ENCODE results near the gene FSIP2. TPM values are rescaled to one million over a fixed set of nuclear protein-coding genes. Genes with fewer than 3 reads are reported as not detected.

Gene FSIP2
- total RNA-seq, 4 donors from 2014 or later, result 1.7 to 8.4 (median 5.3) TPM

DNA sequence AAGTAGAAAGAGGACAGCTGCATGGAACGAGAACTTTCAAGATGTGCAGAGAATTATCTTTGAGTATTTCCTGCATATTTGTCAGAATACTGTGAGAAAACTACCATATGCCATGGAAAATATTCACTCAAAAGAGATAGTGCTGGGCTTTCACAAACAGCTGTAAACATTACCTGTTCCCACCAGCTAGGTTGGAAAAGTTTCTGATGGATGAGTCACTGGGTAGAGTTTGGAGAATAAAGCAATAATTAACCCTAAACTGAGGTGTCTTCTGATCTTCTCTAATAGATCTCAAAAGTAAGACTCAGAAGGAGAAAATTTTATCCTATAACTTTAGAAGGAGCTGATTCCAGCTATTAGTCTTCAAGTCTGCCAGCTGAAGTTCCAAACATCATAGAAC is 3.9 kb upstream of the FSIP2 start:
- no peak overlapping the region for H3K27ac ChIP-seq
- no peak for DNase-seq
- H3K4me3 ChIP-seq, result no peak overlapping the region
- no peaks in the 10 kb centered on the region for H3K4me1 ChIP-seq
- H3K27me3 ChIP-seq, result no peaks in the 10 kb centered on the region
- H3K9me3 ChIP-seq, result no peaks in the 10 kb centered on the region
- H3K36me3 ChIP-seq, result no peaks in the 10 kb centered on the region
- no peak for TF ChIP-seq POLR2A (IDR thresholded peaks at IDR 0.05)
- TF ChIP-seq, protein P1, sequence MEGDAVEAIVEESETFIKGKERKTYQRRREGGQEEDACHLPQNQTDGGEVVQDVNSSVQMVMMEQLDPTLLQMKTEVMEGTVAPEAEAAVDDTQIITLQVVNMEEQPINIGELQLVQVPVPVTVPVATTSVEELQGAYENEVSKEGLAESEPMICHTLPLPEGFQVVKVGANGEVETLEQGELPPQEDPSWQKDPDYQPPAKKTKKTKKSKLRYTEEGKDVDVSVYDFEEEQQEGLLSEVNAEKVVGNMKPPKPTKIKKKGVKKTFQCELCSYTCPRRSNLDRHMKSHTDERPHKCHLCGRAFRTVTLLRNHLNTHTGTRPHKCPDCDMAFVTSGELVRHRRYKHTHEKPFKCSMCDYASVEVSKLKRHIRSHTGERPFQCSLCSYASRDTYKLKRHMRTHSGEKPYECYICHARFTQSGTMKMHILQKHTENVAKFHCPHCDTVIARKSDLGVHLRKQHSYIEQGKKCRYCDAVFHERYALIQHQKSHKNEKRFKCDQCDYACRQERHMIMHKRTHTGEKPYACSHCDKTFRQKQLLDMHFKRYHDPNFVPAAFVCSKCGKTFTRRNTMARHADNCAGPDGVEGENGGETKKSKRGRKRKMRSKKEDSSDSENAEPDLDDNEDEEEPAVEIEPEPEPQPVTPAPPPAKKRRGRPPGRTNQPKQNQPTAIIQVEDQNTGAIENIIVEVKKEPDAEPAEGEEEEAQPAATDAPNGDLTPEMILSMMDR (IDR thresholded peaks at IDR 0.05), result no peak

GRCh38 chr2:185736210-185736609 is 2.4 kb upstream of the FSIP2 start:
- DNase-seq, result no peak
- no peak overlapping the region for H3K27ac ChIP-seq
- no peak overlapping the region for H3K4me3 ChIP-seq
- TF ChIP-seq POLR2A (IDR thresholded peaks at IDR 0.05), result no peak
- TF ChIP-seq, protein P1 (IDR thresholded peaks at IDR 0.05), result no peak
- no peaks in the 10 kb centered on the region for H3K9me3 ChIP-seq
- H3K27me3 ChIP-seq, result no peaks in the 10 kb centered on the region
- H3K4me1 ChIP-seq, result no peaks in the 10 kb centered on the region
- H3K36me3 ChIP-seq, result no peaks in the 10 kb centered on the region

- H3K27me3 ChIP-seq, result no peaks in the 10 kb centered on the region
- no peak overlapping the region for H3K4me3 ChIP-seq
- H3K9me3 ChIP-seq, result no peaks in the 10 kb centered on the region
- no peaks in the 10 kb centered on the region for H3K36me3 ChIP-seq
- no peak overlapping the region for H3K27ac ChIP-seq
- no peak for TF ChIP-seq POLR2A (IDR thresholded peaks at IDR 0.05)
- TF ChIP-seq, protein P1 (IDR thresholded peaks at IDR 0.05), result no peak
- H3K4me1 ChIP-seq, result no peaks in the 10 kb centered on the region
- no peak for DNase-seq
Measured at GRCh38 chr2:185745864-185746859, 7.6 kb downstream of the FSIP2 start.

GRCh38 chr2:185757356-185757755 is 18.8 kb downstream of the FSIP2 start:
- Histone ChIP-seq H3K9me3 (no peaks in the 10 kb centered on the region), H3K27me3 (no peaks in the 10 kb centered on the region), H3K27ac (no peak overlapping the region), H3K36me3 (no peaks in the 10 kb centered on the region), H3K4me1 (no peaks in the 10 kb centered on the region), H3K4me3 (no peak overlapping the region)
- DNase-seq, result no peak
- TF ChIP-seq, protein P1 (IDR thresholded peaks at IDR 0.05), result no peak
- no peak for TF ChIP-seq POLR2A (IDR thresholded peaks at IDR 0.05)

GRCh38 chr2:185771396-185771795 is 32.8 kb downstream of the FSIP2 start:
- no peak overlapping the region for H3K4me3 ChIP-seq
- H3K36me3 ChIP-seq, result no peaks in the 10 kb centered on the region
- H3K4me1 ChIP-seq, result no peaks in the 10 kb centered on the region
- DNase-seq, result no peak
- no peak overlapping the region for H3K27ac ChIP-seq
- H3K9me3 ChIP-seq, result peaks cover 0 to 28% (median 4%) of the 10 kb centered on the region in 4 donors
- TF ChIP-seq POLR2A (IDR thresholded peaks at IDR 0.05), result no peak
- TF ChIP-seq, protein P1 (IDR thresholded peaks at IDR 0.05), result no peak
- no peaks in the 10 kb centered on the region for H3K27me3 ChIP-seq
